K562 (cell line): ENCODE data around the gene HAT1. TPM values are rescaled to one million over a fixed set of nuclear protein-coding genes. Genes with fewer than 3 reads are reported as not detected.
A peak's percentile ranks its signal among the peaks of the same experiment; 100 is the strongest.

ENCODE experiments used
- ARID1B ChIP-seq: fragments of 450-650 bp; IDR thresholded peaks from 2 replicates; pipeline ENCODE4 v1.6.1; 2016; ENCODE audit warnings: antibody characterized with exemption, mild to moderate bottlenecking, inconsistent platforms
- ASH1L ChIP-seq: fragments of 450-650 bp; IDR thresholded peaks from 2 replicates; pipeline ENCODE4 v1.6.1; 2018; ENCODE audit warnings: borderline replicate concordance, mild to moderate bottlenecking, low read depth; ENCODE audit not compliant: partially characterized antibody
- CBFA2T2 ChIP-seq: fragments of 450-650 bp; conservative IDR thresholded peaks from 2 replicates; pipeline ENCODE4 v1.6.1; 2017; ENCODE audit warnings: mild to moderate bottlenecking
- E2F3 ChIP-seq: fragments of 250-450 bp; sonication (Bioruptor Pico); IDR thresholded peaks from 2 replicates; pipeline ENCODE4 v1.4.0; 2020; ENCODE audit warnings: mild to moderate bottlenecking
- FOSL1 ChIP-seq: fragments of 200-800 bp; sonication (Bioruptor generic); conservative IDR thresholded peaks from 2 replicates; pipeline ENCODE4 v1.6.1; 2016; ENCODE audit warnings: missing genetic modification characterization, missing compliant biosample characterization
- FOXM1 ChIP-seq, 2 experiments: fragments of 450-650 bp in 1 of 2; sonication (generic) in 1 of 2; formaldehyde crosslinking in 1 of 2; IDR thresholded peaks; 2 replicates each; pipeline versions ENCODE4 v1.6.1 to v1.9.0; 2017 to 2022; ENCODE audit warnings: low read depth in 2 of 2, mild to moderate bottlenecking in 2 of 2, missing genetic modification reagents in 1 of 2, moderate library complexity in 1 of 2
- FUS ChIP-seq: fragments of 200-400 bp; formaldehyde crosslinking; optimal IDR thresholded peaks from 2 replicates; pipeline ENCODE3; 2017; ENCODE audit warnings: low read depth, low read length
- GTF2E2 ChIP-seq: fragments of 200-800 bp; sonication (Bioruptor generic); IDR thresholded peaks from 2 replicates; pipeline ENCODE4 v1.6.1; 2016; ENCODE audit warnings: missing genetic modification characterization, missing compliant biosample characterization
- POLR2B ChIP-seq: fragments of 450-650 bp; IDR thresholded peaks from 2 replicates; pipeline ENCODE4 v1.6.1; 2018; ENCODE audit warnings: low read depth; ENCODE audit not compliant: partially characterized antibody
- PPARD ChIP-seq: fragments of 250-450 bp; sonication (Bioruptor Pico); IDR thresholded peaks from 2 replicates; pipeline ENCODE4 v1.8.0; 2022; ENCODE audit warnings: inconsistent platforms, mild to moderate bottlenecking, moderate library complexity
- YY1 ChIP-seq, 3 experiments: IDR thresholded peaks; 2 replicates each; pipeline ENCODE4 v1.6.1; 2011; ENCODE audit warnings: low read length in 2 of 3, mild to moderate bottlenecking in 2 of 3, moderate library complexity in 2 of 3, borderline replicate concordance in 1 of 3, control low read depth in 1 of 3, low read depth in 1 of 3; ENCODE audit not compliant: insufficient read depth in 3 of 3, insufficient replicate concordance in 2 of 3, control insufficient read depth in 1 of 3, insufficient read length in 1 of 3; ENCODE audit errors: extremely low read depth in 1 of 3
- ZEB2 ChIP-seq: fragments of 450-650 bp; IDR thresholded peaks from 2 replicates; pipeline ENCODE4 v1.6.1; 2016
- ZNF134 ChIP-seq: fragments of 250-450 bp; sonication (Bioruptor Pico); conservative IDR thresholded peaks from 2 replicates; pipeline ENCODE4 v1.4.0; 2020
- ZNF311 ChIP-seq: fragments of 250-450 bp; sonication (Bioruptor Pico); IDR thresholded peaks from 2 replicates; pipeline ENCODE4 v1.4.0; 2020; ENCODE audit warnings: mild to moderate bottlenecking, moderate library complexity
- ZNF347 ChIP-seq: fragments of 450-650 bp; formaldehyde crosslinking; IDR thresholded peaks from 2 replicates; pipeline ENCODE4 v1.4.0; 2020; ENCODE audit warnings: low read depth, mild to moderate bottlenecking, moderate library complexity
- ZNF717 ChIP-seq: fragments of 250-450 bp; sonication (Bioruptor Pico); IDR thresholded peaks from 2 replicates; pipeline ENCODE4 v1.5.0; 2021
- ZNF76 ChIP-seq: fragments of 250-450 bp; sonication (Bioruptor Pico); IDR thresholded peaks from 2 replicates; pipeline ENCODE4 v1.4.0; 2020; ENCODE audit warnings: mild to moderate bottlenecking, moderate library complexity, borderline replicate concordance
- polyA plus RNA-seq, 8 experiments: library from polyadenylated mRNA; depleted of rRNA in 4 of 8; stranded (reverse) in 5 of 8; unstranded in 3 of 8; fragments of >200 nt; fragmentation: Nextera tagmentation in 2 of 8; fragmentation: Illumina TruSeq in 1 of 8; extraction: Ambion mirVana in 2 of 8; extraction: Trizol in 1 of 8; gene quantifications; 2 replicates each; pipeline versions ENCODE4 v1.2.1 to v1.2.3, GENCODE V29; 2011 to 2014; ENCODE audit warnings: inconsistent platforms in 1 of 8, missing spikeins in 1 of 8
- total RNA-seq, 7 experiments: library from RNA; depleted of rRNA in 6 of 7; stranded (reverse); fragments of >200 nt in 6 of 7; fragmentation: Illumina TruSeq in 2 of 7; extraction: Trizol in 2 of 7; gene quantifications; 2 replicates each; pipeline versions ENCODE4 v1.2.1 to v1.2.3, GENCODE V29; 2011 to 2021; ENCODE audit warnings: low replicate concordance in 1 of 7
- TF ChIP-seq, protein P1 (sequence below): sonication (generic); formaldehyde crosslinking; IDR thresholded peaks from 2 replicates; pipeline ENCODE4 v1.8.1; 2023; ENCODE audit warnings: mild to moderate bottlenecking, missing genetic modification reagents
- TF ChIP-seq, protein P2 (sequence below): sonication (generic); formaldehyde crosslinking; IDR thresholded peaks from 2 replicates; pipeline ENCODE4 v1.8.1; 2022; ENCODE audit warnings: missing genetic modification reagents
- TF ChIP-seq, protein P3 (sequence below), 2 experiments: fragments of 450-650 bp; IDR thresholded peaks; 2 replicates each; pipeline ENCODE4 v1.6.1; 2018; ENCODE audit warnings: mild to moderate bottlenecking in 2 of 2, low read depth in 1 of 2; ENCODE audit not compliant: partially characterized antibody in 2 of 2
- TF ChIP-seq, protein P4 (sequence below): fragments of 250-450 bp; sonication (Bioruptor Pico); IDR thresholded peaks from 2 replicates; pipeline ENCODE4 v1.4.0; 2020

HAT1 gene
- total and polyA plus RNA-seq, 9 of the 15 experiments (the other 6 are each of a cell fraction or from before 2014, with no cell fraction given), result 125 to 384 (median 244) TPM

DNA sequence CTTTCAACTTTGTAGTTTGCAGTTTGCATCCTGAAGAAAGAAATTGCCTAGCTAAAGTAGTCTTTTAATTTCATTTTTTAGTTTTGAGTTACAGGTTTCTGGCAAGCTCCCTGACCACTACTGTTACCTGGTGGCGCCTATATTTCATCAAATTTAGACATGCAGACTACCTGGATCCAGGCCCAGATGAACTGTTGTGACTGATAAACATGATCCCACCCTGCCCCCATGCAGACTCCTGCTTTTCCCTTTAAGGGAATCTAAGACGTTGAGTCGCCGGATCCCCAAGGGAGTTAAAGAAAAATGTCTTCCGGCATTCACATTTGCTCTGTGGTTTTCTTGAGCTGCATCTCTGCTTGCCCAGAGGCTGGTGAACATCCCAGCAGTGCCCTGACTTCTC, 99.7 kb downstream of the HAT1 start (continued):
- TF ChIP-seq ASH1L (no peak), YY1 (IDR thresholded peaks at IDR 0.05; ENCODE audit: borderline replicate concordance in 1 of 3, control insufficient read depth in 1 of 3, extremely low read depth in 1 of 3, insufficient read depth in 3 of 3, insufficient read length in 1 of 3, insufficient replicate concordance in 2 of 3, low read depth in 1 of 3, low read length in 2 of 3) (no peak), ARID1B (peak; percentile 15; the same call in 1 of the 2 replicates), ZNF717 (CRISPR knock-in tag) (no peak), ZNF311 (no peak), ZNF134 (no peak), FOSL1 (tag) (no peak), POLR2B (no peak), E2F3 (CRISPR knock-in tag) (no peak), ZNF76 (CRISPR knock-in tag) (no peak), ZNF347 (CRISPR knock-in tag) (no peak), ZEB2 (peak; percentile 65; the same call in 1 of the 2 replicates), PPARD (CRISPR knock-in tag) (no peak), GTF2E2 (tag) (0 out of 2 replicates have a peak, but pooled peaks have one; percentile 52), FOXM1 (IDR thresholded peaks at IDR 0.05; ENCODE audit: low read depth) (no peak), FOXM1 (CRISPR knock-in tag; IDR thresholded peaks at IDR 0.05; ENCODE audit: low read depth) (no peak), FUS (no peak), CBFA2T2 (no peak)
- TF ChIP-seq, protein P1, sequence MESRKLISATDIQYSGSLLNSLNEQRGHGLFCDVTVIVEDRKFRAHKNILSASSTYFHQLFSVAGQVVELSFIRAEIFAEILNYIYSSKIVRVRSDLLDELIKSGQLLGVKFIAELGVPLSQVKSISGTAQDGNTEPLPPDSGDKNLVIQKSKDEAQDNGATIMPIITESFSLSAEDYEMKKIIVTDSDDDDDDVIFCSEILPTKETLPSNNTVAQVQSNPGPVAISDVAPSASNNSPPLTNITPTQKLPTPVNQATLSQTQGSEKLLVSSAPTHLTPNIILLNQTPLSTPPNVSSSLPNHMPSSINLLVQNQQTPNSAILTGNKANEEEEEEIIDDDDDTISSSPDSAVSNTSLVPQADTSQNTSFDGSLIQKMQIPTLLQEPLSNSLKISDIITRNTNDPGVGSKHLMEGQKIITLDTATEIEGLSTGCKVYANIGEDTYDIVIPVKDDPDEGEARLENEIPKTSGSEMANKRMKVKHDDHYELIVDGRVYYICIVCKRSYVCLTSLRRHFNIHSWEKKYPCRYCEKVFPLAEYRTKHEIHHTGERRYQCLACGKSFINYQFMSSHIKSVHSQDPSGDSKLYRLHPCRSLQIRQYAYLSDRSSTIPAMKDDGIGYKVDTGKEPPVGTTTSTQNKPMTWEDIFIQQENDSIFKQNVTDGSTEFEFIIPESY (CRISPR knock-in tag), result no peak
- TF ChIP-seq, protein P2, sequence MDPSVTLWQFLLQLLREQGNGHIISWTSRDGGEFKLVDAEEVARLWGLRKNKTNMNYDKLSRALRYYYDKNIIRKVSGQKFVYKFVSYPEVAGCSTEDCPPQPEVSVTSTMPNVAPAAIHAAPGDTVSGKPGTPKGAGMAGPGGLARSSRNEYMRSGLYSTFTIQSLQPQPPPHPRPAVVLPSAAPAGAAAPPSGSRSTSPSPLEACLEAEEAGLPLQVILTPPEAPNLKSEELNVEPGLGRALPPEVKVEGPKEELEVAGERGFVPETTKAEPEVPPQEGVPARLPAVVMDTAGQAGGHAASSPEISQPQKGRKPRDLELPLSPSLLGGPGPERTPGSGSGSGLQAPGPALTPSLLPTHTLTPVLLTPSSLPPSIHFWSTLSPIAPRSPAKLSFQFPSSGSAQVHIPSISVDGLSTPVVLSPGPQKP, result no peak
- TF ChIP-seq, protein P3, sequence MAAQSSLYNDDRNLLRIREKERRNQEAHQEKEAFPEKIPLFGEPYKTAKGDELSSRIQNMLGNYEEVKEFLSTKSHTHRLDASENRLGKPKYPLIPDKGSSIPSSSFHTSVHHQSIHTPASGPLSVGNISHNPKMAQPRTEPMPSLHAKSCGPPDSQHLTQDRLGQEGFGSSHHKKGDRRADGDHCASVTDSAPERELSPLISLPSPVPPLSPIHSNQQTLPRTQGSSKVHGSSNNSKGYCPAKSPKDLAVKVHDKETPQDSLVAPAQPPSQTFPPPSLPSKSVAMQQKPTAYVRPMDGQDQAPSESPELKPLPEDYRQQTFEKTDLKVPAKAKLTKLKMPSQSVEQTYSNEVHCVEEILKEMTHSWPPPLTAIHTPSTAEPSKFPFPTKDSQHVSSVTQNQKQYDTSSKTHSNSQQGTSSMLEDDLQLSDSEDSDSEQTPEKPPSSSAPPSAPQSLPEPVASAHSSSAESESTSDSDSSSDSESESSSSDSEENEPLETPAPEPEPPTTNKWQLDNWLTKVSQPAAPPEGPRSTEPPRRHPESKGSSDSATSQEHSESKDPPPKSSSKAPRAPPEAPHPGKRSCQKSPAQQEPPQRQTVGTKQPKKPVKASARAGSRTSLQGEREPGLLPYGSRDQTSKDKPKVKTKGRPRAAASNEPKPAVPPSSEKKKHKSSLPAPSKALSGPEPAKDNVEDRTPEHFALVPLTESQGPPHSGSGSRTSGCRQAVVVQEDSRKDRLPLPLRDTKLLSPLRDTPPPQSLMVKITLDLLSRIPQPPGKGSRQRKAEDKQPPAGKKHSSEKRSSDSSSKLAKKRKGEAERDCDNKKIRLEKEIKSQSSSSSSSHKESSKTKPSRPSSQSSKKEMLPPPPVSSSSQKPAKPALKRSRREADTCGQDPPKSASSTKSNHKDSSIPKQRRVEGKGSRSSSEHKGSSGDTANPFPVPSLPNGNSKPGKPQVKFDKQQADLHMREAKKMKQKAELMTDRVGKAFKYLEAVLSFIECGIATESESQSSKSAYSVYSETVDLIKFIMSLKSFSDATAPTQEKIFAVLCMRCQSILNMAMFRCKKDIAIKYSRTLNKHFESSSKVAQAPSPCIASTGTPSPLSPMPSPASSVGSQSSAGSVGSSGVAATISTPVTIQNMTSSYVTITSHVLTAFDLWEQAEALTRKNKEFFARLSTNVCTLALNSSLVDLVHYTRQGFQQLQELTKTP (IDR thresholded peaks at IDR 0.05; ENCODE audit: low read depth in 1 of 2, partially characterized antibody in 2 of 2), result no peak
- TF ChIP-seq, protein P4, sequence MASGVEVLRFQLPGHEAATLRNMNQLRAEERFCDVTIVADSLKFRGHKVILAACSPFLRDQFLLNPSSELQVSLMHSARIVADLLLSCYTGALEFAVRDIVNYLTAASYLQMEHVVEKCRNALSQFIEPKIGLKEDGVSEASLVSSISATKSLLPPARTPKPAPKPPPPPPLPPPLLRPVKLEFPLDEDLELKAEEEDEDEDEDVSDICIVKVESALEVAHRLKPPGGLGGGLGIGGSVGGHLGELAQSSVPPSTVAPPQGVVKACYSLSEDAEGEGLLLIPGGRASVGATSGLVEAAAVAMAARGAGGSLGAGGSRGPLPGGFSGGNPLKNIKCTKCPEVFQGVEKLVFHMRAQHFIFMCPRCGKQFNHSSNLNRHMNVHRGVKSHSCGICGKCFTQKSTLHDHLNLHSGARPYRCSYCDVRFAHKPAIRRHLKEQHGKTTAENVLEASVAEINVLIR (CRISPR knock-in tag), result no peak
